Smooth muscle cell (in vitro differentiated cells): Measurements from ENCODE around the gene TSPEAR. TPM values are rescaled to one million over a fixed set of nuclear protein-coding genes. Genes with fewer than 3 reads are reported as not detected.

Experiments used
- DNase-seq: peaks from one replicate; lab custom pipeline; 2025; ENCODE audit not compliant: unreplicated experiment; lab: John Stamatoyannopoulos, UW
- H2AFZ ChIP-seq: fragments of 200-600 bp; sonication (generic); 2 replicates; pipeline ENCODE4 v1.6.0; 2016; ENCODE audit warnings: antibody characterized with exemption, low read depth, mild to moderate bottlenecking
- H3F3A ChIP-seq: fragments of 200-600 bp; sonication (generic); 2 replicates; pipeline ENCODE4 v1.6.0; 2017; ENCODE audit warnings: antibody characterized with exemption, low read depth
- H3K27ac ChIP-seq: fragments of 200-600 bp; sonication (generic); 2 replicates; pipeline ENCODE4 v1.5.1; 2016; ENCODE audit warnings: low read depth, mild to moderate bottlenecking
- H3K27me3 ChIP-seq: fragments of 200-600 bp; sonication (generic); 2 replicates; pipeline ENCODE4 v1.6.1; 2016; ENCODE audit warnings: low read depth, mild to moderate bottlenecking
- H3K36me3 ChIP-seq: fragments of 200-600 bp; sonication (generic); 2 replicates; pipeline ENCODE4 v1.5.1; 2016; ENCODE audit warnings: low read depth
- H3K4me1 ChIP-seq: fragments of 200-600 bp; sonication (generic); 2 replicates; pipeline ENCODE4 v1.5.1; 2016; ENCODE audit warnings: low read depth
- H3K4me2 ChIP-seq: fragments of 200-600 bp; sonication (generic); 2 replicates; pipeline ENCODE4 v1.6.0; 2016; ENCODE audit warnings: mild to moderate bottlenecking
- H3K4me3 ChIP-seq: fragments of 200-600 bp; sonication (generic); 2 replicates; pipeline ENCODE4 v1.5.1; 2016; ENCODE audit warnings: mild to moderate bottlenecking
- H3K79me2 ChIP-seq: fragments of 200-600 bp; sonication (generic); 2 replicates; pipeline ENCODE4 v1.6.0; 2016; ENCODE audit warnings: low read depth, mild to moderate bottlenecking
- H3K9ac ChIP-seq: fragments of 200-600 bp; sonication (generic); 2 replicates; pipeline ENCODE4 v1.6.0; 2016; ENCODE audit warnings: low read depth
- H3K9me3 ChIP-seq: fragments of 200-600 bp; sonication (generic); replicated peaks from 2 replicates; pipeline ENCODE4 v1.5.1; 2016; ENCODE audit warnings: low read depth
- H4K20me1 ChIP-seq: fragments of 200-600 bp; sonication (generic); 2 replicates; pipeline ENCODE4 v1.6.0; 2016; ENCODE audit warnings: low read depth
- CTCF ChIP-seq: fragments of 200-600 bp; sonication (generic); IDR thresholded peaks from 2 replicates; pipeline ENCODE4 v1.5.1; 2017; ENCODE audit warnings: borderline replicate concordance, mild to moderate bottlenecking, antibody characterized with exemption; ENCODE audit not compliant: insufficient read depth, poor library complexity, severe bottlenecking
- WGBS: methylation state at CpG from one replicate; pipeline ENCODE4 v1.1.7; 2016; ENCODE audit warnings: low lambda C conversion rate; 5-methylcytosine and 5-hydroxymethylcytosine counted together
- polyA plus RNA-seq: library from polyadenylated mRNA; unstranded; fragments of >200 nt; fragmentation: Nextera tagmentation; extraction: Ambion mirVana; gene quantifications from 2 replicates; pipeline ENCODE4 v1.2.1, GENCODE V29; 2016
- total RNA-seq: library from RNA; depleted of rRNA; stranded (reverse); fragments of >200 nt; gene quantifications from 2 replicates; pipeline ENCODE4 v1.2.3, GENCODE V29; 2014

Gene TSPEAR
- total and polyA plus RNA-seq, 2 experiments from 2014 or later: 0.71 TPM; not detected in 1

GRCh38 chr21:44614161-44614631 is 97.2 kb downstream of the TSPEAR start:
- H3K4me3 ChIP-seq: no peak overlapping the region
- H3K9me3 ChIP-seq: peaks cover 9% of the 10 kb centered on the region
- no peak for TF ChIP-seq CTCF
- no peaks in the 10 kb centered on the region for H3F3A ChIP-seq
- DNase-seq: no peak
- no peaks in the 10 kb centered on the region for H3K27me3 ChIP-seq
- H3K9ac ChIP-seq: no peak overlapping the region
- no peaks in the 10 kb centered on the region for H4K20me1 ChIP-seq
- no peaks in the 10 kb centered on the region for H3K79me2 ChIP-seq
- H3K4me2 ChIP-seq: no peak overlapping the region
- H2AFZ ChIP-seq: no peak overlapping the region
- H3K27ac ChIP-seq: no peak overlapping the region
- H3K36me3 ChIP-seq: no peaks in the 10 kb centered on the region
- 88% methylated on average over 19 of the region's 20 CpGs for WGBS
- H3K4me1 ChIP-seq: no peaks in the 10 kb centered on the region

DNA sequence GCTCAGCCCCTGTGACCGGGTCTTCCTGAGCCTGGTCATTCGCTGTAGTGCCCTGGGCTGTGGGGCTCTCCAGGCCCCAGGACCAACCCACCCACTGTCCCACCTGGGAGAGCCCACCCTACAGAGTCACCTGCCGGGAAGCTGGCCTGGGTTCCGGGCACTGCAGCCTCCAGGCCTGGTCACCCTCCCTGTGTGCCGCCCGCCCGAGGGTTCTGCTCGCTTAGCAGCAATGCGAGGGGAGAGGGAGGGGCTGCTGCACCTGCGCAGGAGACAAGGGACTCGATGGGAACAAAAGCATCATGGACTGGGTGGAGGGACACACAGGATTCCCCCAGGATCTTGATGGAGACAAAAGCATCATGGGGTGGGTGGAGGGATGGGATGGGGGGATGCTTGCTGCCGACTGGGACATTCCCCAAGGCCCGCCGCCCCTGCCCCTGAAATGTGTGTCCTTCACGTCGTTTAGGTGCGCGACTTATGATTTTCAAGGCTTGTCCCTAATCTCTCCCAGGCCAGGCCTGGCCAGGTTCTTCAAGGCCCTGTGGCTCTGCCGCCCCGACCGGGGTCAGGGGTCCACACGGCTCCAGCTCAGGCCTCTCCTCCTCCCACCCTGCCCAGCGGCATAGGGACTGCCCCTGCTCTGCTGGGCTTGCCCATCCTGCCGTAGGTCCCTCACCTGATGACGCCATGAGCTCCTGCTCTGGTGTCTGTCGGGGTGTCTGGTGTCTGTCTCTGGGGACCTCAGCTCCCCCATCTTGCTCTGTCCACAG is 97.8 kb downstream of the TSPEAR start:
- no peaks in the 10 kb centered on the region for H3K36me3 ChIP-seq
- no peaks in the 10 kb centered on the region for H3F3A ChIP-seq
- H3K27ac ChIP-seq: no peak overlapping the region
- no peak overlapping the region for H3K9ac ChIP-seq
- H3K4me2 ChIP-seq: no peak overlapping the region
- H3K27me3 ChIP-seq: no peaks in the 10 kb centered on the region
- no peak overlapping the region for H3K4me3 ChIP-seq
- no peak for TF ChIP-seq CTCF
- no peaks in the 10 kb centered on the region for H3K4me1 ChIP-seq
- peaks cover 9% of the 10 kb centered on the region for H3K9me3 ChIP-seq
- no peaks in the 10 kb centered on the region for H3K79me2 ChIP-seq
- H4K20me1 ChIP-seq: no peaks in the 10 kb centered on the region
- no peak for DNase-seq
- 97% methylated on average over 22 of the region's 26 CpGs for WGBS
- H2AFZ ChIP-seq: no peak overlapping the region

DNA sequence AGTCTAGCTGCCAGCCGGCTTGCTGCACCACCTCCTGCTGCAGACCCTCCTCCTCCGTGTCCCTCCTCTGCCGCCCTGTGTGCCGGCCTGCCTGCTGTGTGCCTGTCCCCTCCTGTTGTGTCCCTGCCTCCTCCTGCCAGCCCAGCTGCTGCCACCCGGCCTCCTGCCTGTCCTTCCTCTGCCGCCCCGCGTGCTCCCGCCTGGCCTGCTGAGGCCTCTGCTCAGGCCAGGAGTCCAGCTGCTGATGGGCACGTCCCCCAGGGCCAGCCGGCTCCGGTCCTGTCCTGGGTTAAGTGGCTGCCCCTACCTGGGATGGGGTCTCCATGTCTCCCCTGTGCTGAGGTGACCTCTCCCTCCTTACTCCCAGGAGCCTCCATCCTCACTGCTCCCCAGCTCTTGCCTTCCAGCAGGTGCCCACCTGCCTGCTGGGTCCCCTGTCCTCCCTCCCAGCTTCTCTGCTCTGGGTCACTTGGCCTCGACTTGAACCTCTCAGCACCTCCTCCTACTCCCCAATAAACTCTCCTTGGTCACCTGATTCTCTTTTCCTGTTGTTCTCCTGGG is 98.6 kb downstream of the TSPEAR start:
- no peak for DNase-seq
- H3K4me1 ChIP-seq: no peaks in the 10 kb centered on the region
- H3K27me3 ChIP-seq: no peaks in the 10 kb centered on the region
- 91% methylated on average over 13 of the region's 13 CpGs for WGBS
- H3K79me2 ChIP-seq: no peaks in the 10 kb centered on the region
- H3F3A ChIP-seq: no peaks in the 10 kb centered on the region
- no peak overlapping the region for H3K9ac ChIP-seq
- H3K4me2 ChIP-seq: no peak overlapping the region
- H3K9me3 ChIP-seq: peaks cover 9% of the 10 kb centered on the region
- H3K36me3 ChIP-seq: no peaks in the 10 kb centered on the region
- TF ChIP-seq CTCF: no peak
- H3K27ac ChIP-seq: no peak overlapping the region
- H4K20me1 ChIP-seq: no peaks in the 10 kb centered on the region
- H3K4me3 ChIP-seq: no peak overlapping the region
- H2AFZ ChIP-seq: no peak overlapping the region

- Histone ChIP-seq H3K9me3 (peaks cover 9% of the 10 kb centered on the region), H3K27ac (no peak within 1 kb of the TSS)
Measured at GRCh38 chr21:44612029-44612486, 99.3 kb downstream of the TSPEAR start, which contains the start of gene KRTAP10-8. KRTAP10-8 (plus strand) TSS chr21:44612079; CDS start chr21:44612101, 22 bp downstream.

More at GRCh38 chr21:44612029-44612486, 99.3 kb downstream of the TSPEAR start, which contains the start of gene KRTAP10-8:
- Histone ChIP-seq H3F3A (no peaks in the 10 kb centered on the region), H3K4me2 (no peak within 1 kb of the TSS), H3K36me3 (no peaks in the 10 kb centered on the region), H4K20me1 (no peaks in the 10 kb centered on the region), H2AFZ (no peak within 1 kb of the TSS), H3K79me2 (no peaks in the 10 kb centered on the region), H3K27me3 (no peaks in the 10 kb centered on the region), H3K9ac (no peak within 1 kb of the TSS), H3K4me1 (no peaks in the 10 kb centered on the region), H3K4me3 (no peak within 1 kb of the TSS)
- DNase-seq: no peak
- 93% methylated on average over 8 of the region's 8 CpGs for WGBS
- no peak for TF ChIP-seq CTCF
